Body of pancreas (tissue), 4 donors: ENCODE measurements around the gene MBD3L2. TPM values are rescaled to one million over a fixed set of nuclear protein-coding genes. Genes with fewer than 3 reads are reported as not detected.
"Not testable (repeated sequence)": the region's sequence is repeated elsewhere in the genome, so short reads cannot be mapped to it uniquely, and the experiment has no call there.

Source experiments
- ATAC-seq: fragments of 150-250 bp; one replicate; pipeline ENCODE4 v1.9.1; 2016
- DNase-seq, 4 donors: peaks; one replicate each; pipeline ENCODE4 v3.0.0-alpha.2; 2019
- H3K27ac ChIP-seq, 4 donors: fragments of 200-600 bp; sonication (generic); 1 replicate in 3 of 4; 2 replicates in 1 of 4; pipeline versions ENCODE4 v1.5.1 to v1.6.1; 2016 to 2019; ENCODE audit warnings: mild to moderate bottlenecking in 1 of 4, mixed read lengths in 1 of 4, moderate library complexity in 1 of 4
- H3K27me3 ChIP-seq, 2 donors: fragments of 200-600 bp; sonication (generic); one replicate each; pipeline ENCODE4 v1.6.0; 2016; ENCODE audit warnings: mild to moderate bottlenecking in 1 of 2
- H3K36me3 ChIP-seq, 2 donors: fragments of 200-600 bp; sonication (generic); replicated peaks in 1 of 2; 2 replicates each; pipeline ENCODE4 v1.5.1; 2016; ENCODE audit warnings: low read depth in 2 of 2; ENCODE audit not compliant: insufficient read depth in 1 of 2
- H3K4me1 ChIP-seq: fragments of 200-600 bp; sonication (generic); one replicate; pipeline ENCODE4 v1.6.0; 2016
- H3K4me3 ChIP-seq, 2 donors: fragments of 200-600 bp; sonication (generic); 1 replicate in 1 of 2; 2 replicates in 1 of 2; pipeline ENCODE4 v1.5.1; 2016 to 2019
- H3K9me3 ChIP-seq, 3 donors: fragments of 200-600 bp; sonication (generic); 1 replicate in 2 of 3; 2 replicates in 1 of 3; pipeline ENCODE4 v1.5.1; 2016
- CTCF ChIP-seq, 7 experiments: fragments of 450-650 bp in 4 of 7; fragments of 200-600 bp in 3 of 7; sonication (generic) in 3 of 7; IDR thresholded peaks; one replicate each; pipeline ENCODE4 v1.5.1; 2016 to 2019; ENCODE audit warnings: antibody characterized with exemption in 7 of 7
- POLR2A ChIP-seq, 3 donors: fragments of 450-650 bp; IDR thresholded peaks; one replicate each; pipeline ENCODE4 v1.6.1; 2016; ENCODE audit warnings: antibody characterized with exemption in 3 of 3, mild to moderate bottlenecking in 2 of 3
- WGBS, 2 donors: methylation state at CpG; one replicate each; pipeline ENCODE4 v1.1.5; 2017; 5-methylcytosine and 5-hydroxymethylcytosine counted together
- intact Hi-C: fragments of 100-400 bp; cut with DNase I; formaldehyde crosslinking; loops from one replicate; pipeline ENCODE4 v1.15.1; 2023
- total RNA-seq, 2 donors: library from RNA; depleted of rRNA; stranded (reverse); fragments of >200 nt; gene quantifications; one replicate each; pipeline ENCODE4 v1.1.0, GENCODE V29; 2016

MBD3L2 gene
- total RNA-seq, 2 donors from 2014 or later, result not detected

- TF ChIP-seq POLR2A (IDR thresholded peaks at IDR 0.05) (no peak), CTCF (IDR thresholded peaks at IDR 0.05) (no peak)
- WGBS, 2 donors, result 65 to 68% methylated on average over 6 of the region's 6 CpGs
- intact Hi-C loops, result no loop called here
- ATAC-seq (no peak), DNase-seq (no peak)
- H3K27ac ChIP-seq, result no peak overlapping the region
- H3K27me3 ChIP-seq, result no peaks in the 10 kb centered on the region
- H3K36me3 ChIP-seq, result no peaks in the 10 kb centered on the region
- H3K4me3 ChIP-seq, result no peak overlapping the region
- no peaks in the 10 kb centered on the region for H3K4me1 ChIP-seq
- H3K9me3 ChIP-seq, result no peaks in the 10 kb centered on the region
These were observed 30.3 kb upstream of the MBD3L2 start for GRCh38 chr19:7018828-7019227.

- H3K36me3 ChIP-seq, intact Hi-C loops, DNase-seq, H3K4me3 ChIP-seq, H3K4me1 ChIP-seq, H3K27me3 ChIP-seq, H3K27ac ChIP-seq, H3K9me3 ChIP-seq, ATAC-seq: not testable (repeated sequence)
- no CpG with 5 or more reads among the region's 6 CpGs for WGBS, 2 donors
These were observed 27.8 kb upstream of the MBD3L2 start, which contains the start of gene MBD3L2B for GRCh38 chr19:7021331-7021730. Gene MBD3L2B (minus strand): TSS chr19:7021431. CDS start chr19:7021397, 34 bp downstream.

GRCh38 chr19:7028790-7029189 is 20.3 kb upstream of the MBD3L2 start:
- H3K27ac ChIP-seq, H3K4me3 ChIP-seq, H3K27me3 ChIP-seq, ATAC-seq, DNase-seq, H3K36me3 ChIP-seq, H3K9me3 ChIP-seq, intact Hi-C loops, H3K4me1 ChIP-seq: not testable (repeated sequence)
- WGBS, 2 donors, result no CpG with 5 or more reads among the region's 1 CpG

GRCh38 chr19:7030278-7030677 is 18.8 kb upstream of the MBD3L2 start, which contains the start of gene MBD3L5:
Gene MBD3L5 (plus strand): TSS chr19:7030578. CDS start chr19:7030612, 34 bp downstream.
- H3K27ac ChIP-seq, ATAC-seq, intact Hi-C loops: not testable (repeated sequence)

GRCh38 chr19:7040079-7040478 is 9.0 kb upstream of the MBD3L2 start, which contains the start of gene MBD3L4:
Gene MBD3L4 (minus strand): TSS chr19:7040179. CDS start chr19:7040144, 35 bp downstream.
- DNase-seq, H3K27ac ChIP-seq, ATAC-seq, H3K4me3 ChIP-seq, intact Hi-C loops, H3K9me3 ChIP-seq, H3K27me3 ChIP-seq, H3K4me1 ChIP-seq, H3K36me3 ChIP-seq: not testable (repeated sequence)
- 40% methylated on average over 1 of the region's 9 CpGs; no CpG with 5 or more reads in 1 of the 2 donors for WGBS, 2 donors

More at GRCh38 chr19:7030278-7030677, 18.8 kb upstream of the MBD3L2 start, which contains the start of gene MBD3L5:
- H3K36me3 ChIP-seq, H3K27me3 ChIP-seq, H3K9me3 ChIP-seq, H3K4me1 ChIP-seq, H3K4me3 ChIP-seq, DNase-seq: not testable (repeated sequence)
- WGBS, 2 donors, result 49% methylated on average over 2 of the region's 9 CpGs; no CpG with 5 or more reads in 1 of the 2 donors

- H3K36me3 ChIP-seq, H3K27me3 ChIP-seq, H3K4me1 ChIP-seq, H3K9me3 ChIP-seq, ATAC-seq, intact Hi-C loops, DNase-seq, H3K4me3 ChIP-seq, H3K27ac ChIP-seq: not testable (repeated sequence)
- WGBS, 2 donors, result no CpG with 5 or more reads among the region's 2 CpGs
These were observed 7.6 kb upstream of the MBD3L2 start for GRCh38 chr19:7041563-7041962.

GRCh38 chr19:7051421-7051820 is 2.3 kb downstream of the MBD3L2 start:
- H3K27me3 ChIP-seq, H3K4me3 ChIP-seq, H3K4me1 ChIP-seq, H3K27ac ChIP-seq, DNase-seq, H3K36me3 ChIP-seq, H3K9me3 ChIP-seq, ATAC-seq, intact Hi-C loops: not testable (repeated sequence)
- WGBS, 2 donors, result 75% methylated on average over 3 of the region's 5 CpGs; no CpG with 5 or more reads in 1 of the 2 donors

GRCh38 chr19:7052896-7053295 is 3.8 kb downstream of the MBD3L2 start:
- H3K36me3 ChIP-seq, H3K4me3 ChIP-seq, intact Hi-C loops, H3K27ac ChIP-seq, H3K27me3 ChIP-seq, H3K4me1 ChIP-seq, DNase-seq, H3K9me3 ChIP-seq, ATAC-seq: not testable (repeated sequence)
- 91 to 93% methylated on average over 7 of the region's 7 CpGs for WGBS, 2 donors

- intact Hi-C loops, H3K4me3 ChIP-seq, H3K9me3 ChIP-seq, DNase-seq, H3K27ac ChIP-seq, H3K4me1 ChIP-seq, H3K27me3 ChIP-seq, H3K36me3 ChIP-seq, ATAC-seq: not testable (repeated sequence)
- 91 to 92% methylated on average over 12 of the region's 14 CpGs for WGBS, 2 donors
These were observed 5.7 kb downstream of the MBD3L2 start for GRCh38 chr19:7054635-7055368.

GRCh38 chr19:7055679-7056078 is 6.6 kb downstream of the MBD3L2 start:
- H3K27ac ChIP-seq, H3K4me3 ChIP-seq, H3K9me3 ChIP-seq, DNase-seq, H3K36me3 ChIP-seq, intact Hi-C loops, H3K4me1 ChIP-seq, H3K27me3 ChIP-seq, ATAC-seq: not testable (repeated sequence)
- WGBS, 2 donors, result 86 to 88% methylated on average over 11 to 14 of the region's 14 CpGs

- H3K4me3 ChIP-seq, intact Hi-C loops, H3K36me3 ChIP-seq, H3K4me1 ChIP-seq, ATAC-seq, H3K9me3 ChIP-seq, H3K27ac ChIP-seq, H3K27me3 ChIP-seq, DNase-seq: not testable (repeated sequence)
- 79% methylated on average over 10 of the region's 16 CpGs; no CpG with 5 or more reads in 1 of the 2 donors for WGBS, 2 donors
These were observed 7.2 kb downstream of the MBD3L2 start for GRCh38 chr19:7056371-7056770.
